Non-pigmented ciliary epithelial cell (primary cell): ENCODE results near the gene MDGA2.
A peak's percentile ranks its signal among the peaks of the same experiment; 100 is the strongest.

ENCODE experiments used
- DNase-seq: peaks from one replicate; pipeline ENCODE4 v3.0.0-alpha.2; 2010; ENCODE audit warnings: low read depth

MDGA2 gene

GRCh38 chr14:47485421-47485820, 190.0 kb downstream of the MDGA2 start:
- DNase-seq = no peak

DNA sequence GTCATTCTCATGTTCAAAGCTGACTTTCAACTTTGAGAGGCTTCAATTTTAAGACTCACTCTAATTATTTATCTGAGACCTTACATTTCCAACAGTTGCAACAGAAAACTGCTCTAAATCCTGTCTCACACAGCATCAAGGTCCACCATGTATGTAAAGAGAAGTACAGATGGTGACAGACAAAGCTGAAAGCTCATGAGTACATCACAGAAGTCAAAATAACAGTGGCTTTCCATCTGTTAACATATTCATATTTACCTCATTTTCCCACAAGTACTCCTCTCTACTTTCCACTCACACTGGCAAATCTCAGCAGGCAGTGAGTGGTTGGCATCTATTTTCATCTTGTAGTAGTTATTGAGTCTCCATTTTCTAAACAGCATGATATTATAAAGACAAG, 192.0 kb downstream of the MDGA2 start:
- DNase-seq = no peak

DNA sequence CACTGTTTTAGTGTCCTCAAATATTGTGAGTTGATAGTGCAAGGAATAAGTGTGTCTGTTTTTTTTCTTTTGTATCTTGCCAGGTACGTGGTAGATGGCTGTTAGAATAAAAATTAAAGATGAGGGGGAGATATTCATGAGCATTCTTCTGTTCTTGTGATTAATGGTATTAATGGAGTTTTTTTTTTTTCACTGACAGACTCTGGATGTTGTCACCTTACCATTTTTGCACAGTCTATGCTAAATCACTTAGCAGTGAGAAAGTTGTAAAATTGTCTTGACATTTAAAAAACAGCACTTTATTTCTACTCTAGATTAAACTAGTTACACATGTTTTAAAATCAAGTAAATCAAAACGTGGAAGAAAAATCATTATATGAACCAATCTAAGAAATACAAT, 204.3 kb downstream of the MDGA2 start:
- DNase-seq = no peak

GRCh38 chr14:47466916-47467315, 208.5 kb downstream of the MDGA2 start:
- no peak for DNase-seq

GRCh38 chr14:47454025-47454424, 221.4 kb downstream of the MDGA2 start:
- DNase-seq = no peak

DNA sequence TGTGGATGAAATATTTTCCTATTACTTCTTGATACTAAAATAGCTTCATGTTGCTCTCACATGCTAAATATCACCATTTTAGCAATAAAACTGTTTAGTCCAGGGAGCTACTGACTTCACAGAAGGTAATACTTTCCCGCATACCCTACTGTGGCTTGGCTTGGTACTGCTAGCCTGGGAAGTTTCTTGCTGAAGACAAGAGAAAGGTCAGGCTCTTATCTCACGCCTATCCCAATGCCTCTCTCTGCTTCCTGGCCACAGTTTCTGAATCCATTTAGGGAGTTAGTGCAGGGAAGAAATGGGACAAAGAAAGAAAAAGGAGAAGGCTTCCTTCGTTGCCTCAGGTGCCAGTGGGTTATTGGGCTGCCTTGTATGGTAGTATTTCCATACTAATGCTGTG, 228.3 kb downstream of the MDGA2 start:
- no peak for DNase-seq

GRCh38 chr14:47442211-47442610, 233.2 kb downstream of the MDGA2 start:
- DNase-seq = peak; percentile 52

DNA sequence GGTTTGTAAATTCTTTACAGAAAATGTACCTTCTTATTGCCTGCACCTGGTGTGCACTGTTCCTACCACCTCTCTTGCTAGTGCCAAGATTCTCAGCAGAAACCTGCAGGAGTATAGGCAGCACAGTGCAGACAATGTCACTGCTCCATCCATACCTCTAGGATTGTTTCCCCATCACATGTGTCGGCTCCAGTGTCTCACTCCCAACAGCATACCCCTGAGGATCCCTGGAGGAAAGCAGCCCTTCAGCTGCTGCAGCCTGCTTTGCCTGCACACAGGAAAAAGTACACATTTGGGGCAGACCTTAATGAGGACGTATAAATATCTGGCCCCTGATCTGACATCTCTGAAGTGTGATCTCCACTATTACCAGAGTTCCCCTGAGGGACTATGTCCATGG, 235.5 kb downstream of the MDGA2 start:
- DNase-seq = no peak

DNA sequence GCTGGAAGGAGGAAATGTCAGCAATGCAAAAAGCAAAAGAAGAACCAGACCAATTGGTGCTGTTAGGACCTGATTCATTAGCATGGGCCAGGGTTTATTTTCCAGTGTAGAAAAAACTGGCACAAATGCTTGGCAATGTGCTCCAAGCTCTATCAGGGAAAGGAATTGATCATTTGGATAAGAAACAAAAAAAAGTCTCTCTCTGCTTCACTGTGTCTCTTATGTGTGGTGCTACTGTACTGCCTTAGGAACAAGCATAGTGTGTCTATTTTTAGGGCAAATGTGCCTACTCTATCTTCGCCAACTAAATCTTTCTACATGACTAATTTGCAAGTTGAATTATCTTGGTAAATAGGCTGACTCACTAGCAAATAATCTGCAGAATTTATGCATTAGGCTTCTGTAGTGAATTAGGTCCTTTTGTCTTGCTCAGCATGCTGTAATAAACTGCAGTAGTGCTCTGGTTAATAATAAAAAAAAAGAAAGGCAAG, 236.7 kb downstream of the MDGA2 start:
- DNase-seq = peak; percentile 48

GRCh38 chr14:47435331-47435965, 240.0 kb downstream of the MDGA2 start:
- DNase-seq = no peak

GRCh38 chr14:47427629-47428028, 247.8 kb downstream of the MDGA2 start:
- DNase-seq = no peak

GRCh38 chr14:47425302-47425701, 250.1 kb downstream of the MDGA2 start:
- no peak for DNase-seq

- DNase-seq = no peak
These were observed 253.2 kb downstream of the MDGA2 start for GRCh38 chr14:47422191-47422590.

DNA sequence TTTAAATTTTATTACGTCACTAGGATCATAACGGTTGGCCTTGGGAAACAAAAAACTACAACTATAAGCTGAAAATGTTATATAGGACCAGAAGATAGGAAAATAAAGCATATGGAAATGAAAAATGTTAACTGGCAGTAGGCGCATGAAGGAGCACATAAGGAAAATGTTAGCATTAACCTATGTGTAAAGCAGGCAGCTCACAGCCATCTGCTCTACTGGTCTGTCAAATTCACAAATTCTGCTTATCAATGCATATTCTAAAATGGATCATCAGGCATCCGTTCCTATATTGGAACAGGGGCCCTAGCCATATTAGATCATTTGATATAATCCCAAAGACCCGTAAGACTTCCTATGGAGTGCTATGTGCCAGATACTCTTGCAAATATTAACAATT, 263.9 kb downstream of the MDGA2 start:
- DNase-seq = no peak

DNA sequence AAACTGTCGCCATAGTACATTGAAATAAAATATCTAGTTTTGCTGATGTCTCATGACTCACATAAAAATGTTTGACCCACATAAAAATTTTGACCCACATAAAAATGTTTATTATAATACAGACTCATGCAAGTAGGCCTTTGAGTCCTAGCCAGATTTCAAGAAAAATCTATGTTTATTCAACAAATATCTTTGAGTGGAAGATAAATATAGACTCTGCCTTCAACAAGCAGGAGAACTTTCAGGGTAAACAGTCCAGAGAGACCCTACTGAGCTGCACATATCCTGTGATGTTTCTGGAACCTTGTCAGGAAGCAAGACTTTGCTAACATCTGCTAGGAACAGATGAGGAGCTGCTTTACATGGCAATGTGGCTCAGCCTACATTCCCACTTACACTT, 283.1 kb downstream of the MDGA2 start:
- DNase-seq = no peak

- DNase-seq = no peak
These were observed 284.4 kb downstream of the MDGA2 start for GRCh38 chr14:47390831-47391504.

- no peak for DNase-seq
These were observed 285.9 kb downstream of the MDGA2 start for GRCh38 chr14:47389535-47389934.

- no peak for DNase-seq
These were observed 309.4 kb downstream of the MDGA2 start for GRCh38 chr14:47366006-47366405.

GRCh38 chr14:47365233-47365632, 310.2 kb downstream of the MDGA2 start:
- no peak for DNase-seq

DNA sequence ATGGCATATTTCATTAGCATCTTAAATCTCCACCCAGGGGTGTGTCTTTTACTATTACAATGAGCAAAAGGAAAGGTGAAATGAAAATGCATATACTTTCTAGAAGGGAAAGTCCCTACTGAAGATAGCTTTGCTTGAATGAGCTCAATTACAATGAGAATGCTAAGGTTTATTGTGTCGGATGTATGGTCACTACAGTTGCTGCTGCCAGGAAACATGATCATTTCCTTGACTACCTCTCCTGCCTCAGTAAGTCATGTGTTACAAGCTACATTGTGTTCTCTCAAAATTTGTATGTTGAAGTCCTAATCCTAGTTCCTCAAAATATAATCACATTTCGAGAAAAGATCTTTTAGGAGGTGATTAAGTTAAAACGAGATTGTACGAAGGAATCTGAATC, 322.2 kb downstream of the MDGA2 start:
- DNase-seq = no peak

DNA sequence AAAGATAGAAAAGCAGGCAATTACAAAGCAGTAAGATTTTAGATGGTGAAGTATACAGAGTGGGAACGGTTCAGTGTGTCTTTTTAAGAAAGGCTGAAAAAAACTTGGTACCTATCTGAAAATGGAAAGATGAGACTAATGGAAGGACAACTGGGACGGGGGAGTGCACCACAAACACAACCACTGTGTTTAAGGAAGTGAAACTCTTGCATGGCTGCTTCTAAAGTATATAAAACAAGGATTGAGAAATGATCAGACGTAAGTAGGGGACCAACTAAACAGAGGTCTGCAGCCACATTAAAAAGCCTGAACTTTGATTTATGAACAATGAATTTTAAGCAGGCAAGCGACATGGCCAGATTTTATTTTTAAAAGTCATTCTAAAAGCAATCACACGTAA, 328.6 kb downstream of the MDGA2 start:
- DNase-seq = no peak

DNA sequence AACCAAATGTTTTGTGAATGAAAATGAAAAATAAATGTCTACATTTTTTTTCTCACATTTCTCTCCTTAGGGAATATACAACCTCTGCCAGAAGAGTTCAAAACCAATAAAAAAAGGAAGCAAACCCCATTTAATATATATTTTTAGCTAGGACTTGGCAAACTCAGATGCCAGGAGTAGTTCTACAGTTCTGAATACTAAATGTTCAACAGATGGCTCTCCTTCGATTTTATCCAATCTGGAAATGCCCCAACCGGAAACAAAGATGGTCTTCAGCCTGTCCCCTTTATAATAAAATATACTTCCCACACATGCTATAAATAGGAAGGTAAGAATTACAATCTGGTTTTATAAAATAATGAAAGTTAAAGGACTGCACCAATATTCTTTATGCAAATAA, 330.4 kb downstream of the MDGA2 start:
- DNase-seq = no peak

- DNase-seq = no peak
These were observed 342.5 kb downstream of the MDGA2 start for GRCh38 chr14:47332939-47333338.

DNA sequence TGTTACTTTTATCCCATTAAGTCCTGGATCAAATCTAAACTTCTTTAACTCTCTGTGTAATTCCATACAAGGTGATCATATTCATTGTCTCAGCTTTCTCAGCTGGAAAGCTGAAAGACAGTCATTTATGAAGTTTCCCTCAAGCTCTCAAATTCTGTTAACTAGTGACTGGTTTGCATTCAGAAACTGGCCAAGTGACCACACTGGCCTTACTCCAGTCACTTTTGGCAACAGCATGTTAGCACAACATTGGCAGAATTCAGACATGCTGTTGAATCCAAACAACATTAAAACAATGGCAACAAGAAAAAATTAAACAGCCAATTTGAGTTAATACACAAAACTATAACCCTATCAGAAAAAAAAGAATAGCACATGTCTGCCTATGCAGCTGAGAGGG, 343.3 kb downstream of the MDGA2 start:
- DNase-seq = no peak
